Thoracic aorta (tissue), 2 donors: Measurements from ENCODE around the gene TENM4. TPM values are rescaled to one million over a fixed set of nuclear protein-coding genes. Genes with fewer than 3 reads are reported as not detected.

Experiments
- ATAC-seq: fragments of 150-250 bp; one replicate; pipeline ENCODE4 v1.8.0; 2017; ENCODE audit warnings: low read depth; ENCODE audit not compliant: insufficient number of reproducible peaks, low FRiP score
- DNase-seq: peaks from one replicate; pipeline ENCODE4 v3.0.0-alpha.2; 2020; ENCODE audit warnings: low spot score
- H3K27ac ChIP-seq, 2 donors: fragments of 200-600 bp; sonication (generic); 1 replicate in 1 of 2; 2 replicates in 1 of 2; pipeline ENCODE4 v1.5.1; 2016; ENCODE audit warnings: mild to moderate bottlenecking in 2 of 2, moderate library complexity in 2 of 2
- H3K27me3 ChIP-seq: fragments of 200-600 bp; sonication (generic); replicated peaks from 2 replicates; pipeline ENCODE4 v1.6.0; 2016; ENCODE audit warnings: mild to moderate bottlenecking; ENCODE audit not compliant: insufficient read depth
- H3K36me3 ChIP-seq: fragments of 200-600 bp; sonication (generic); one replicate; pipeline ENCODE4 v1.5.1; 2016
- H3K4me1 ChIP-seq, 2 donors: fragments of 200-600 bp; sonication (generic); 1 replicate in 1 of 2; 2 replicates in 1 of 2; pipeline versions ENCODE4 v1.5.1 to v1.6.0; 2016; ENCODE audit warnings: low read depth in 2 of 2, mild to moderate bottlenecking in 1 of 2; ENCODE audit not compliant: control insufficient read depth in 1 of 2
- H3K4me3 ChIP-seq: fragments of 200-600 bp; sonication (generic); 2 replicates; pipeline ENCODE4 v1.5.1; 2016; ENCODE audit warnings: mild to moderate bottlenecking
- H3K9me3 ChIP-seq: fragments of 200-600 bp; sonication (generic); 2 replicates; pipeline ENCODE4 v1.5.1; 2016
- CTCF ChIP-seq: fragments of 200-600 bp; sonication (generic); IDR thresholded peaks from one replicate; pipeline ENCODE4 v1.5.1; 2019; ENCODE audit warnings: antibody characterized with exemption
- total RNA-seq, 2 donors: library from RNA; depleted of rRNA; stranded (reverse); fragments of >200 nt; gene quantifications; one replicate each; pipeline versions ENCODE4 v1.1.0 to v1.2.3, GENCODE V29; 2016

Gene TENM4
- total RNA-seq, 2 donors from 2014 or later: 6.1 to 13.3 TPM

GRCh38 chr11:78737301-78737700 is 703.5 kb downstream of the TENM4 start:
- TF ChIP-seq CTCF: no peak
- Histone ChIP-seq H3K4me1 (peaks cover 0 to 9% of the 10 kb centered on the region in 2 donors), H3K4me3 (no peak overlapping the region), H3K36me3 (no peaks in the 10 kb centered on the region), H3K9me3 (no peaks in the 10 kb centered on the region), H3K27me3 (no peaks in the 10 kb centered on the region), H3K27ac (no peak overlapping the region)
- ATAC-seq (no peak), DNase-seq (no peak)

GRCh38 chr11:78735711-78736110 is 705.1 kb downstream of the TENM4 start:
- no peak overlapping the region for H3K4me3 ChIP-seq
- no peaks in the 10 kb centered on the region for H3K27me3 ChIP-seq
- H3K36me3 ChIP-seq: no peaks in the 10 kb centered on the region
- no peak overlapping the region for H3K27ac ChIP-seq
- no peaks in the 10 kb centered on the region for H3K9me3 ChIP-seq
- peaks cover 0 to 3% of the 10 kb centered on the region in 2 donors for H3K4me1 ChIP-seq
- no peak for ATAC-seq
- DNase-seq: no peak
- no peak for TF ChIP-seq CTCF

GRCh38 chr11:78733031-78733430 is 707.8 kb downstream of the TENM4 start:
- Histone ChIP-seq H3K27me3 (no peaks in the 10 kb centered on the region), H3K36me3 (no peaks in the 10 kb centered on the region), H3K9me3 (no peaks in the 10 kb centered on the region), H3K27ac (no peak overlapping the region), H3K4me3 (no peak overlapping the region), H3K4me1 (no peaks in the 10 kb centered on the region)
- no peak for ATAC-seq
- no peak for TF ChIP-seq CTCF
- DNase-seq: no peak

- H3K4me3 ChIP-seq: no peak overlapping the region
- no peak for ATAC-seq
- H3K4me1 ChIP-seq: no peaks in the 10 kb centered on the region
- H3K9me3 ChIP-seq: no peaks in the 10 kb centered on the region
- DNase-seq: no peak
- TF ChIP-seq CTCF: no peak
- no peaks in the 10 kb centered on the region for H3K27me3 ChIP-seq
- H3K36me3 ChIP-seq: no peaks in the 10 kb centered on the region
- no peak overlapping the region for H3K27ac ChIP-seq
Observed at GRCh38 chr11:78732246-78732645, 708.6 kb downstream of the TENM4 start.

GRCh38 chr11:78731027-78731426 is 709.8 kb downstream of the TENM4 start:
- H3K4me1 ChIP-seq: no peaks in the 10 kb centered on the region
- H3K27me3 ChIP-seq: no peaks in the 10 kb centered on the region
- DNase-seq: no peak
- no peak for TF ChIP-seq CTCF
- H3K9me3 ChIP-seq: no peaks in the 10 kb centered on the region
- H3K4me3 ChIP-seq: no peak overlapping the region
- H3K27ac ChIP-seq: no peak overlapping the region
- no peak for ATAC-seq
- no peaks in the 10 kb centered on the region for H3K36me3 ChIP-seq
